WTC11 (cell line): Measurements from ENCODE around the gene CRIP2. TPM values are rescaled to one million over a fixed set of nuclear protein-coding genes. Genes with fewer than 3 reads are reported as not detected.

ENCODE experiments used
- ATAC-seq: fragments of 200-7000 bp; cut with Tn5 transposase; 2 replicates; pipeline ENCODE4 v1.10.0; 2021; ENCODE audit warnings: mild to moderate bottlenecking, moderate library complexity
- CTCF ChIA-PET: fragments of 300-600 bp; sonication (Branson Sonifier 250); formaldehyde crosslinking; loops from one replicate; lab custom pipeline; 2021; ENCODE audit warnings: antibody characterized with exemption; lab: Charles Lee
- POLR2A ChIA-PET: fragments of 350-600 bp; sonication (Branson Sonifier 250); formaldehyde crosslinking; loops from one replicate; lab custom pipeline; 2021; ENCODE audit warnings: antibody characterized with exemption; lab: Charles Lee
- DNase-seq: peaks from one replicate; pipeline ENCODE4 v3.0.0; 2021; ENCODE audit warnings: low spot score
- H3K27ac Mint-ChIP-seq: 2 replicates; pipeline ENCODE4 v1.8.0; 2021; ENCODE audit warnings: mixed read lengths
- H3K27me3 Mint-ChIP-seq: 2 replicates; pipeline ENCODE4 v1.8.0; 2021; ENCODE audit warnings: low read depth, mild to moderate bottlenecking, moderate library complexity, mixed read lengths
- H3K36me3 Mint-ChIP-seq: 2 replicates; pipeline ENCODE4 v1.8.0; 2021; ENCODE audit warnings: mixed read lengths
- H3K4me1 Mint-ChIP-seq: 2 replicates; pipeline ENCODE4 v1.8.0; 2022; ENCODE audit warnings: mixed read lengths
- H3K4me3 Mint-ChIP-seq: 2 replicates; pipeline ENCODE4 v1.8.0; 2021; ENCODE audit warnings: mild to moderate bottlenecking, moderate library complexity, mixed read lengths
- H3K9me3 Mint-ChIP-seq: 2 replicates; pipeline ENCODE4 v1.8.0; 2021; ENCODE audit warnings: mixed read lengths
- CBFB ChIP-seq: sonication (generic); formaldehyde crosslinking; IDR thresholded peaks from 2 replicates; pipeline ENCODE4 v1.8.1; 2022; ENCODE audit warnings: mild to moderate bottlenecking, low read depth, missing genetic modification reagents
- E2F1 ChIP-seq: sonication (generic); formaldehyde crosslinking; IDR thresholded peaks from 2 replicates; pipeline ENCODE4 v1.8.0; 2022; ENCODE audit warnings: mild to moderate bottlenecking, missing genetic modification reagents
- EMX1 ChIP-seq: fragments of 250-450 bp; sonication (Bioruptor Pico); IDR thresholded peaks from 2 replicates; pipeline ENCODE4 v1.8.0; 2021; ENCODE audit warnings: mild to moderate bottlenecking
- FOXK1 ChIP-seq: sonication (generic); formaldehyde crosslinking; IDR thresholded peaks from 2 replicates; pipeline ENCODE4 v1.8.0; 2022; ENCODE audit warnings: mild to moderate bottlenecking, moderate library complexity, missing genetic modification reagents
- FOXP1 ChIP-seq: sonication (generic); formaldehyde crosslinking; IDR thresholded peaks from 2 replicates; pipeline ENCODE4 v1.8.0; 2022; ENCODE audit warnings: missing genetic modification reagents, mild to moderate bottlenecking, moderate library complexity, borderline replicate concordance
- GABPB1 ChIP-seq: sonication (generic); formaldehyde crosslinking; IDR thresholded peaks from 2 replicates; pipeline ENCODE4 v1.8.1; 2023; ENCODE audit warnings: mild to moderate bottlenecking, missing genetic modification reagents
- JUN ChIP-seq: sonication (generic); formaldehyde crosslinking; IDR thresholded peaks from 2 replicates; pipeline ENCODE4 v1.8.0; 2023; ENCODE audit warnings: mild to moderate bottlenecking, missing genetic modification reagents
- NR2C2 ChIP-seq: sonication (generic); formaldehyde crosslinking; IDR thresholded peaks from 2 replicates; pipeline ENCODE4 v1.8.0; 2022; ENCODE audit warnings: mild to moderate bottlenecking, missing genetic modification reagents
- PRDM15 ChIP-seq: sonication (generic); formaldehyde crosslinking; IDR thresholded peaks from 2 replicates; pipeline ENCODE4 v1.8.0; 2022; ENCODE audit warnings: missing genetic modification reagents
- PREB ChIP-seq: sonication (generic); formaldehyde crosslinking; IDR thresholded peaks from 2 replicates; pipeline ENCODE4 v1.8.1; 2022; ENCODE audit warnings: mild to moderate bottlenecking, missing genetic modification reagents, moderate library complexity, borderline replicate concordance
- SMAD4 ChIP-seq: sonication (generic); formaldehyde crosslinking; IDR thresholded peaks from 2 replicates; pipeline ENCODE4 v1.8.0; 2022; ENCODE audit warnings: mild to moderate bottlenecking, missing genetic modification reagents
- USF1 ChIP-seq: sonication (generic); formaldehyde crosslinking; IDR thresholded peaks from 2 replicates; pipeline ENCODE4 v1.8.0; 2022; ENCODE audit warnings: mild to moderate bottlenecking, missing genetic modification reagents
- ZBTB21 ChIP-seq: sonication (generic); formaldehyde crosslinking; IDR thresholded peaks from 2 replicates; pipeline ENCODE4 v1.8.1; 2023; ENCODE audit warnings: mild to moderate bottlenecking, missing genetic modification reagents, borderline replicate concordance
- ZBTB43 ChIP-seq: sonication (generic); formaldehyde crosslinking; IDR thresholded peaks from 2 replicates; pipeline ENCODE4 v1.8.1; 2023; ENCODE audit warnings: mild to moderate bottlenecking, missing genetic modification reagents
- ZNF263 ChIP-seq: sonication (generic); formaldehyde crosslinking; IDR thresholded peaks from 2 replicates; pipeline ENCODE4 v1.8.1; 2022; ENCODE audit warnings: low read depth, mild to moderate bottlenecking, moderate library complexity, missing genetic modification reagents
- ZNF317 ChIP-seq: sonication (generic); formaldehyde crosslinking; IDR thresholded peaks from 2 replicates; pipeline ENCODE4 v1.8.1; 2023; ENCODE audit warnings: low read depth, mild to moderate bottlenecking, moderate library complexity, missing genetic modification reagents, borderline replicate concordance
- ZNF512 ChIP-seq: sonication (generic); formaldehyde crosslinking; IDR thresholded peaks from 2 replicates; pipeline ENCODE4 v1.8.1; 2022; ENCODE audit warnings: missing genetic modification reagents, borderline replicate concordance
- ZNF532 ChIP-seq: fragments of 250-450 bp; sonication (Bioruptor Pico); IDR thresholded peaks from 2 replicates; pipeline ENCODE4 v1.9.0; 2021; ENCODE audit warnings: mild to moderate bottlenecking, borderline replicate concordance
- ZSCAN18 ChIP-seq: fragments of 250-450 bp; sonication (Bioruptor Pico); IDR thresholded peaks from 2 replicates; pipeline ENCODE4 v2.1.2; 2022; ENCODE audit warnings: mild to moderate bottlenecking, moderate library complexity
- total RNA-seq: library from RNA; stranded (reverse); gene quantifications from 3 replicates; pipeline ENCODE4 v1.2.3, GENCODE V29; 2021

Gene CRIP2
- total RNA-seq, 1 experiment from 2014 or later = 5.4 TPM

GRCh38 chr14:105479431-105480158 is 5.0 kb downstream of the CRIP2 start (continued):
- no peak for TF ChIP-seq USF1
- TF ChIP-seq NR2C2 (CRISPR knock-in tag) = no peak
- no peak for TF ChIP-seq ZNF317 (CRISPR knock-in tag)
- no peak for TF ChIP-seq PREB (CRISPR knock-in tag)
- no peak for TF ChIP-seq SMAD4
- no peak for TF ChIP-seq FOXK1
- no peak for TF ChIP-seq ZNF263
- TF ChIP-seq ZNF532 (CRISPR knock-in tag) = no peak
- no peak for TF ChIP-seq GABPB1 (CRISPR knock-in tag)
- no peak for TF ChIP-seq FOXP1 (CRISPR knock-in tag)
- TF ChIP-seq, all 79 proteins: peak for 0

GRCh38 chr14:105480199-105480746 is 5.7 kb downstream of the CRIP2 start:
- no peaks in the 10 kb centered on the region for H3K36me3 Mint-ChIP-seq
- CTCF ChIA-PET = interaction anchor here (0.6 to 5.1 kb wide), 59 partner anchors 9 to 654 kb away, joined by 3 to 116 read pairs (median 4); partner anchors contain the start of genes BRF1, CDCA4, JAG2 and NUDT14
- POLR2A ChIA-PET = interaction anchor here (1.4 to 1.7 kb wide), 3 partner anchors 8 to 11 kb away, joined by 3 to 10 read pairs (median 6); no protein-coding TSS in a partner anchor
- DNase-seq (no peak), ATAC-seq (no peak)
- no peak overlapping the region for H3K27ac Mint-ChIP-seq
- H3K27me3 Mint-ChIP-seq = peaks cover 86% of the 10 kb centered on the region
- H3K9me3 Mint-ChIP-seq = no peaks in the 10 kb centered on the region
- peaks cover 21% of the 10 kb centered on the region for H3K4me1 Mint-ChIP-seq
- H3K4me3 Mint-ChIP-seq = no peak overlapping the region
- TF ChIP-seq ZBTB21 (no peak), ZBTB43 (no peak), ZSCAN18 (CRISPR knock-in tag) (no peak), JUN (CRISPR knock-in tag) (no peak), EMX1 (no peak), E2F1 (CRISPR knock-in tag) (no peak), CBFB (CRISPR knock-in tag) (no peak), ZNF512 (CRISPR knock-in tag) (no peak), PRDM15 (CRISPR knock-in tag) (no peak)
